ENCODE data around the gene OR1K1.

OR1K1 gene

GRCh38 chr9:122812736-122813135 lies 12.8 kb downstream of the OR1K1 start:
- WGBS (ENCODE audit: insufficient coverage): 100% methylated on average over 1 of the region's 4 CpGs
- POLR2A ChIA-PET: no interaction called here
- DNase-seq: no peak
- no peak overlapping the region for H3K27ac ChIP-seq (ENCODE audit: insufficient read depth in 1 of 2, low read depth in 1 of 2, low read length in 2 of 2, poor library complexity in 1 of 2, severe bottlenecking in 2 of 2)
- H3K4me3 ChIP-seq (ENCODE audit: control insufficient read depth in 1 of 7, extremely low read depth in 1 of 7, insufficient read depth in 4 of 7, low read depth in 2 of 7, low read length in 6 of 7): no peak overlapping the region
- H3K36me3 ChIP-seq (ENCODE audit: control insufficient read depth in 4 of 4, insufficient read depth in 4 of 4, low read length in 3 of 4): peaks cover 0 to 5% (median 4%) of the 10 kb centered on the region in 4 experiments
- H3K4me1 ChIP-seq (ENCODE audit: control extremely low read depth in 1 of 4, control insufficient read depth in 4 of 4, insufficient read depth in 4 of 4, low read length in 3 of 4): peaks cover 6 to 30% (median 22%) of the 10 kb centered on the region in 4 experiments
- CTCF ChIA-PET: interaction anchor here (6.7 kb wide), 1 partner anchor 349 kb away, joined by 57 read pairs; no protein-coding TSS in a partner anchor
- H3K9me3 ChIP-seq (ENCODE audit: control extremely low read depth in 1 of 5, control insufficient read depth in 4 of 5, insufficient read depth in 2 of 5, low read depth in 1 of 5, low read length in 4 of 5): no peaks in the 10 kb centered on the region
- H3K27me3 ChIP-seq (replicated peaks in 2 of 5; ENCODE audit: control insufficient read depth in 4 of 5, insufficient read depth in 5 of 5, low read length in 4 of 5): no peaks in the 10 kb centered on the region

GRCh38 chr9:122814545-122814944 lies 14.6 kb downstream of the OR1K1 start:
- DNase-seq: peak in 2 of 3 donors; percentile 12 to 19
- CTCF ChIA-PET: interaction anchor here (0.5 to 2.0 kb wide), 3 partner anchors 19 to 715 kb away, joined by 3 to 5 read pairs (median 3); no protein-coding TSS in a partner anchor
- Histone ChIP-seq H3K27me3 (replicated peaks in 2 of 5; ENCODE audit: control insufficient read depth in 4 of 5, insufficient read depth in 5 of 5, low read length in 4 of 5) (no peaks in the 10 kb centered on the region), H3K4me3 (ENCODE audit: control insufficient read depth in 1 of 7, extremely low read depth in 1 of 7, insufficient read depth in 4 of 7, low read depth in 2 of 7, low read length in 6 of 7) (no peak overlapping the region), H3K4me1 (ENCODE audit: control extremely low read depth in 1 of 4, control insufficient read depth in 4 of 4, insufficient read depth in 4 of 4, low read length in 3 of 4) (peaks cover 6 to 30% (median 17%) of the 10 kb centered on the region in 4 experiments), H3K36me3 (ENCODE audit: control insufficient read depth in 4 of 4, insufficient read depth in 4 of 4, low read length in 3 of 4) (peaks cover 0 to 8% (median 5%) of the 10 kb centered on the region in 4 experiments), H3K9me3 (ENCODE audit: control extremely low read depth in 1 of 5, control insufficient read depth in 4 of 5, insufficient read depth in 2 of 5, low read depth in 1 of 5, low read length in 4 of 5) (no peaks in the 10 kb centered on the region), H3K27ac (ENCODE audit: insufficient read depth in 1 of 2, low read depth in 1 of 2, low read length in 2 of 2, poor library complexity in 1 of 2, severe bottlenecking in 2 of 2) (no peak overlapping the region)
- POLR2A ChIA-PET: no interaction called here
- 75% methylated on average over 2 of the region's 6 CpGs for WGBS (ENCODE audit: insufficient coverage)

DNA sequence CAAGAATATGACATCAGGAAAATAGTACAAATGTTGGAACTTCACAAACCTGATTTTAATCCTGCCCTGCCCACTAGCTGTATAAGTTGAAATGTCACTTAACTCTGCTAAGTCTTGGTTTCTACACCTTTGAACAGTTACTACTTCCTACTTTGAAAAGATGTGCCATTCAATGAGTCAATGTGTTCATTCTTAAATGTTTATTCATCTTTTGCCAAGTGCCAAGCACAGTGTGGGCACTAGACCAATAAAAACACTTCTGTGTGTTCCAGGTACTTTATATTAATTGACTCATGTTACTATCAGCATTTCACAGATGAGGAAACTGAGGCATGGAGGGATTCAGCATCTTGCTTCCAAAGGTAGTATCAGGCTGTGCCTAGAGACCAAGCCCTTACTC lies 15.6 kb downstream of the OR1K1 start:
- H3K27me3 ChIP-seq (replicated peaks in 2 of 5; ENCODE audit: control insufficient read depth in 4 of 5, insufficient read depth in 5 of 5, low read length in 4 of 5): no peaks in the 10 kb centered on the region
- peaks cover 6 to 37% (median 19%) of the 10 kb centered on the region in 4 experiments for H3K4me1 ChIP-seq (ENCODE audit: control extremely low read depth in 1 of 4, control insufficient read depth in 4 of 4, insufficient read depth in 4 of 4, low read length in 3 of 4)
- peaks cover 6 to 18% (median 11%) of the 10 kb centered on the region in 4 experiments for H3K36me3 ChIP-seq (ENCODE audit: control insufficient read depth in 4 of 4, insufficient read depth in 4 of 4, low read length in 3 of 4)
- CTCF ChIA-PET: interaction anchor here (1.1 to 2.0 kb wide), 4 partner anchors 352 to 716 kb away, joined by 3 to 5 read pairs (median 3); no protein-coding TSS in a partner anchor
- peak in 2 of 3 donors; percentile 11 to 26 for DNase-seq
- POLR2A ChIA-PET: interaction anchor here (1.2 kb wide), 1 partner anchor 13 kb away, joined by 5 read pairs; the partner anchor contains the start of gene PDCL
- peak overlapping the region in 4 of 7 experiments; percentile 46 to 69 (median 58) for H3K4me3 ChIP-seq (ENCODE audit: control insufficient read depth in 1 of 7, extremely low read depth in 1 of 7, insufficient read depth in 4 of 7, low read depth in 2 of 7, low read length in 6 of 7)
- H3K27ac ChIP-seq (ENCODE audit: insufficient read depth in 1 of 2, low read depth in 1 of 2, low read length in 2 of 2, poor library complexity in 1 of 2, severe bottlenecking in 2 of 2): no peak overlapping the region
- no peaks in the 10 kb centered on the region for H3K9me3 ChIP-seq (ENCODE audit: control extremely low read depth in 1 of 5, control insufficient read depth in 4 of 5, insufficient read depth in 2 of 5, low read depth in 1 of 5, low read length in 4 of 5)

- CTCF ChIA-PET: interaction anchor here (0.7 to 1.1 kb wide), 2 partner anchors 357 to 693 kb away, joined by 3 read pairs; no protein-coding TSS in a partner anchor
- H3K27ac ChIP-seq (ENCODE audit: insufficient read depth in 1 of 2, low read depth in 1 of 2, low read length in 2 of 2, poor library complexity in 1 of 2, severe bottlenecking in 2 of 2): peak overlapping the region; percentile 9 to 71
- peaks cover 6 to 24% (median 11%) of the 10 kb centered on the region in 4 experiments for H3K36me3 ChIP-seq (ENCODE audit: control insufficient read depth in 4 of 4, insufficient read depth in 4 of 4, low read length in 3 of 4)
- POLR2A ChIA-PET: interaction anchor here (0.6 to 1.2 kb wide), 2 partner anchors 12 to 175 kb away, joined by 4 to 5 read pairs; partner anchors contain the start of gene PDCL
- WGBS (ENCODE audit: insufficient coverage): 4% methylated on average over 17 of the region's 17 CpGs
- DNase-seq: peak; percentile 66 to 91 (median 81)
- no peaks in the 10 kb centered on the region for H3K27me3 ChIP-seq (replicated peaks in 2 of 5; ENCODE audit: control insufficient read depth in 4 of 5, insufficient read depth in 5 of 5, low read length in 4 of 5)
- peaks cover 9 to 45% (median 25%) of the 10 kb centered on the region in 4 experiments for H3K4me1 ChIP-seq (ENCODE audit: control extremely low read depth in 1 of 4, control insufficient read depth in 4 of 4, insufficient read depth in 4 of 4, low read length in 3 of 4)
- H3K4me3 ChIP-seq (ENCODE audit: control insufficient read depth in 1 of 7, extremely low read depth in 1 of 7, insufficient read depth in 4 of 7, low read depth in 2 of 7, low read length in 6 of 7): peak overlapping the region in 6 of 7 experiments; percentile 46 to 69 (median 52)
- H3K9me3 ChIP-seq (ENCODE audit: control extremely low read depth in 1 of 5, control insufficient read depth in 4 of 5, insufficient read depth in 2 of 5, low read depth in 1 of 5, low read length in 4 of 5): no peaks in the 10 kb centered on the region
These were observed 16.4 kb downstream of the OR1K1 start for GRCh38 chr9:122816163-122816867.

DNA sequence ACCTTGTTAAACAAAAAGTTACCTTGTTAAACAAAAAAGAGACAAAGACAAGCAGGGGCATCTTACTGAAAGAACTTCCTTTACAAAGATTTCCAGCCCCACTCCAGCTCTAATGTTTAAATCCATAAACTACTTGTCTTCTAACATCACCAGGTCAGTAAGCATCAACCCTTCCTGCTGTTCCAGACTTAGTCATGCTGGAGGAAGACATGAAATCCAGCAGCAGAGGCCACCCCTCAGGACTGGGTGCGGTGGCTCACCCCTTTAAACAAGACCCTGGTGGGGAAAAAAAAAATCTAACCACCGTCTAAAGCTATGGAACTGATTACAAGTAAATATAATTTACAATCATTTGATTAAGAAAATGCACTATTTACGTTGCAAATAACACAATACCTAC lies 19.4 kb downstream of the OR1K1 start:
- peaks cover 12 to 55% (median 33%) of the 10 kb centered on the region in 4 experiments for H3K4me1 ChIP-seq (ENCODE audit: control extremely low read depth in 1 of 4, control insufficient read depth in 4 of 4, insufficient read depth in 4 of 4, low read length in 3 of 4)
- no peak overlapping the region for H3K27ac ChIP-seq (ENCODE audit: insufficient read depth in 1 of 2, low read depth in 1 of 2, low read length in 2 of 2, poor library complexity in 1 of 2, severe bottlenecking in 2 of 2)
- peak in 1 of 3 donors; percentile 19 for DNase-seq
- H3K36me3 ChIP-seq (ENCODE audit: control insufficient read depth in 4 of 4, insufficient read depth in 4 of 4, low read length in 3 of 4): peaks cover 6 to 50% (median 24%) of the 10 kb centered on the region in 4 experiments
- ChIA-PET POLR2A (no interaction called here), CTCF (interaction anchor here (0.6 to 1.6 kb wide), 2 partner anchors 9 to 770 kb away, joined by 3 to 5 read pairs; no protein-coding TSS in a partner anchor)
- WGBS (ENCODE audit: insufficient coverage): no CpG with 5 or more reads among the region's 3 CpGs
- no peaks in the 10 kb centered on the region for H3K27me3 ChIP-seq (replicated peaks in 2 of 5; ENCODE audit: control insufficient read depth in 4 of 5, insufficient read depth in 5 of 5, low read length in 4 of 5)
- H3K4me3 ChIP-seq (ENCODE audit: control insufficient read depth in 1 of 7, extremely low read depth in 1 of 7, insufficient read depth in 4 of 7, low read depth in 2 of 7, low read length in 6 of 7): no peak overlapping the region
- no peaks in the 10 kb centered on the region for H3K9me3 ChIP-seq (ENCODE audit: control extremely low read depth in 1 of 5, control insufficient read depth in 4 of 5, insufficient read depth in 2 of 5, low read depth in 1 of 5, low read length in 4 of 5)

DNA sequence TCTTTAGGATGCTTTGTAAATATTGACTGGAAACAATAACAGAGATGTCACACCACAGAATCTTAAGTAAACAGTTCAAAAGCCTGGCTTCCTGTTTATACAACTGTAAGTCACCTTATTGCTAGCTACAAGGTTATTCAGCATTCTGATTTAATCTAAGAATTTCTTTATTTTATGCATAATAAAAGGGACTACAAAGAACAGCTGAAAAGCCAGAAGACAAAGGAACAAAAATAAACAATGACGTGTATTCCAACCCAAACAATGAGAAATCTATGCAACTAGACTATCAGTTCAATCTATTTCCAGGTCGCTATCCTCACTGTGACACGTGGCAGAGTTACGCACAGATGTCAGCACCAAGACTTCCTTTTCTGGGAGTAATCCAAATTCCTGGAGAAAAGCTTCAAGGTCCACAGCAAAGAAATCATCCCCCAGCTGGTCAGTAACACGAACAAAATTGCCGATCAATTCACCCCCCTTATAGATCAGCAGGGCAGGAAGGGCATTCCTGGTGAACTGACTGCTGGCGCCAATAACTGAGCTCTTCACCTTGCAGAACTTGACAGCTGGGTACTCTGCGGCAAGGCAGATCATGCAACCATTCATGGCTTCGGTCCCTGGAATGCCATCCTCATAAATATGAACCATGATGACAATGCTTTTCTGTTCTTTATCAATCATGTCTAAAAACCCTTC lies 20.0 kb downstream of the OR1K1 start:
- H3K27ac ChIP-seq (ENCODE audit: insufficient read depth in 1 of 2, low read depth in 1 of 2, low read length in 2 of 2, poor library complexity in 1 of 2, severe bottlenecking in 2 of 2): no peak overlapping the region
- H3K4me3 ChIP-seq (ENCODE audit: control insufficient read depth in 1 of 7, extremely low read depth in 1 of 7, insufficient read depth in 4 of 7, low read depth in 2 of 7, low read length in 6 of 7): no peak overlapping the region
- WGBS (ENCODE audit: insufficient coverage): 89% methylated on average over 8 of the region's 9 CpGs
- CTCF ChIA-PET: interaction anchor here (0.7 to 1.6 kb wide), 2 partner anchors 9 to 469 kb away, joined by 3 to 5 read pairs; no protein-coding TSS in a partner anchor
- POLR2A ChIA-PET: no interaction called here
- peaks cover 12 to 49% (median 32%) of the 10 kb centered on the region in 4 experiments for H3K4me1 ChIP-seq (ENCODE audit: control extremely low read depth in 1 of 4, control insufficient read depth in 4 of 4, insufficient read depth in 4 of 4, low read length in 3 of 4)
- H3K36me3 ChIP-seq (ENCODE audit: control insufficient read depth in 4 of 4, insufficient read depth in 4 of 4, low read length in 3 of 4): peaks cover 6 to 54% (median 27%) of the 10 kb centered on the region in 4 experiments
- no peaks in the 10 kb centered on the region for H3K27me3 ChIP-seq (replicated peaks in 2 of 5; ENCODE audit: control insufficient read depth in 4 of 5, insufficient read depth in 5 of 5, low read length in 4 of 5)
- no peaks in the 10 kb centered on the region for H3K9me3 ChIP-seq (ENCODE audit: control extremely low read depth in 1 of 5, control insufficient read depth in 4 of 5, insufficient read depth in 2 of 5, low read depth in 1 of 5, low read length in 4 of 5)
- no peak for DNase-seq

Data from common myeloid progenitor, CD34-positive (primary cell).